ENCODE measurements around the gene ACSM2B.
"Not testable (repeated sequence)": the region's sequence is repeated elsewhere in the genome, so short reads cannot be mapped to it uniquely, and the experiment has no call there.

The ACSM2B gene

GRCh38 chr16:20519231-20519630, 56.9 kb downstream of the ACSM2B start:
- Mint-ChIP-seq H3K4me1 (ENCODE audit: low read depth) (no peaks in the 10 kb centered on the region), H3K27me3 (peaks cover 9% of the 10 kb centered on the region), H3K4me3 (no peak overlapping the region), H3K27ac (no peak overlapping the region), H3K9me3 (ENCODE audit: low read depth) (peaks cover 4% of the 10 kb centered on the region), H3K36me3 (no peaks in the 10 kb centered on the region)

GRCh38 chr16:20517149-20517548, 59.0 kb downstream of the ACSM2B start:
- no peaks in the 10 kb centered on the region for H3K36me3 Mint-ChIP-seq
- H3K4me3 Mint-ChIP-seq, result no peak overlapping the region
- H3K27me3 Mint-ChIP-seq, result peaks cover 13% of the 10 kb centered on the region
- H3K4me1 Mint-ChIP-seq (ENCODE audit: low read depth), result no peaks in the 10 kb centered on the region
- peaks cover 4% of the 10 kb centered on the region for H3K9me3 Mint-ChIP-seq (ENCODE audit: low read depth)
- H3K27ac Mint-ChIP-seq, result no peak overlapping the region

GRCh38 chr16:20515688-20516090, 60.5 kb downstream of the ACSM2B start:
- Mint-ChIP-seq H3K4me3 (no peak overlapping the region), H3K27ac (no peak overlapping the region), H3K36me3 (no peaks in the 10 kb centered on the region), H3K4me1 (ENCODE audit: low read depth) (no peaks in the 10 kb centered on the region), H3K27me3 (peaks cover 10% of the 10 kb centered on the region), H3K9me3 (ENCODE audit: low read depth) (peaks cover 4% of the 10 kb centered on the region)

- Mint-ChIP-seq H3K27me3 (peaks cover 4% of the 10 kb centered on the region), H3K4me3 (no peak overlapping the region), H3K4me1 (ENCODE audit: low read depth) (no peaks in the 10 kb centered on the region), H3K27ac (no peak overlapping the region), H3K36me3 (no peaks in the 10 kb centered on the region), H3K9me3 (ENCODE audit: low read depth) (peaks cover 21% of the 10 kb centered on the region)
Measured at GRCh38 chr16:20510323-20510722, 65.8 kb downstream of the ACSM2B start.

- H3K27me3 Mint-ChIP-seq, result peaks cover 2% of the 10 kb centered on the region
- no peak overlapping the region for H3K27ac Mint-ChIP-seq
- no peaks in the 10 kb centered on the region for H3K4me1 Mint-ChIP-seq (ENCODE audit: low read depth)
- H3K9me3 Mint-ChIP-seq (ENCODE audit: low read depth), result peaks cover 17% of the 10 kb centered on the region
- H3K36me3 Mint-ChIP-seq, result no peaks in the 10 kb centered on the region
- no peak overlapping the region for H3K4me3 Mint-ChIP-seq
Measured at GRCh38 chr16:20507280-20507679, 68.9 kb downstream of the ACSM2B start.

GRCh38 chr16:20504418-20504817, 71.7 kb downstream of the ACSM2B start:
- H3K4me1 Mint-ChIP-seq (ENCODE audit: low read depth), result no peaks in the 10 kb centered on the region
- H3K9me3 Mint-ChIP-seq (ENCODE audit: low read depth), result peaks cover 17% of the 10 kb centered on the region
- no peak overlapping the region for H3K4me3 Mint-ChIP-seq
- no peaks in the 10 kb centered on the region for H3K36me3 Mint-ChIP-seq
- H3K27me3 Mint-ChIP-seq, result no peaks in the 10 kb centered on the region
- no peak overlapping the region for H3K27ac Mint-ChIP-seq

GRCh38 chr16:20491448-20491847, 84.7 kb downstream of the ACSM2B start:
- H3K36me3 Mint-ChIP-seq; H3K27ac Mint-ChIP-seq; H3K4me3 Mint-ChIP-seq; H3K9me3 Mint-ChIP-seq (ENCODE audit: low read depth); H3K4me1 Mint-ChIP-seq (ENCODE audit: low read depth); H3K27me3 Mint-ChIP-seq: not testable (repeated sequence)

- not testable (repeated sequence) for H3K4me1 Mint-ChIP-seq (ENCODE audit: low read depth); H3K27me3 Mint-ChIP-seq; H3K4me3 Mint-ChIP-seq; H3K9me3 Mint-ChIP-seq (ENCODE audit: low read depth); H3K27ac Mint-ChIP-seq; H3K36me3 Mint-ChIP-seq
Measured at GRCh38 chr16:20490994-20491393, 85.2 kb downstream of the ACSM2B start.
